GM18868 (cell line): ENCODE results near the gene LRFN5.
"Not testable (repeated sequence)": the region's sequence is repeated elsewhere in the genome, so short reads cannot be mapped to it uniquely, and the experiment has no call there.

Source experiments
- ATAC-seq: cut with Tn5 transposase; IDR thresholded peaks from one replicate; pipeline ENCODE4 v1.9.1; 2021; ENCODE audit warnings: mild to moderate bottlenecking, moderate library complexity; ENCODE audit not compliant: unreplicated experiment

LRFN5 gene

GRCh38 chr14:41878321-41878720 is 271.6 kb downstream of the LRFN5 start:
- no peak for ATAC-seq

GRCh38 chr14:41891624-41892023 is 284.9 kb downstream of the LRFN5 start:
- ATAC-seq: no peak

GRCh38 chr14:41899416-41899815 is 292.7 kb downstream of the LRFN5 start:
- ATAC-seq: no peak

GRCh38 chr14:41900644-41901043 is 294.0 kb downstream of the LRFN5 start:
- no peak for ATAC-seq

- ATAC-seq: no peak
These were observed 294.4 kb downstream of the LRFN5 start for GRCh38 chr14:41901089-41901488.

- no peak for ATAC-seq
These were observed 298.8 kb downstream of the LRFN5 start for GRCh38 chr14:41905394-41905964.

GRCh38 chr14:41911155-41911554 is 304.5 kb downstream of the LRFN5 start:
- ATAC-seq: not testable (repeated sequence)

GRCh38 chr14:41913398-41913797 is 306.7 kb downstream of the LRFN5 start:
- ATAC-seq: no peak

- no peak for ATAC-seq
These were observed 309.1 kb downstream of the LRFN5 start for GRCh38 chr14:41915732-41916131.

- no peak for ATAC-seq
These were observed 309.6 kb downstream of the LRFN5 start for GRCh38 chr14:41916313-41916712.

GRCh38 chr14:41925409-41925808 is 318.7 kb downstream of the LRFN5 start:
- ATAC-seq: no peak

GRCh38 chr14:41950428-41951151 is 343.9 kb downstream of the LRFN5 start:
- no peak for ATAC-seq
